HL-60 (cell line): ENCODE results near the gene TOR2A.

Source experiments
- POLR2AphosphoS5 ChIP-seq: IDR thresholded peaks from 2 replicates; pipeline ENCODE4 v1.6.1; 2012; ENCODE audit warnings: low read depth
- TF ChIP-seq, protein P1 (sequence below): IDR thresholded peaks from one replicate; pipeline ENCODE4 v1.5.1; 2011; ENCODE audit warnings: low read length, control low read depth, inconsistent platforms; ENCODE audit not compliant: insufficient read depth

DNA sequence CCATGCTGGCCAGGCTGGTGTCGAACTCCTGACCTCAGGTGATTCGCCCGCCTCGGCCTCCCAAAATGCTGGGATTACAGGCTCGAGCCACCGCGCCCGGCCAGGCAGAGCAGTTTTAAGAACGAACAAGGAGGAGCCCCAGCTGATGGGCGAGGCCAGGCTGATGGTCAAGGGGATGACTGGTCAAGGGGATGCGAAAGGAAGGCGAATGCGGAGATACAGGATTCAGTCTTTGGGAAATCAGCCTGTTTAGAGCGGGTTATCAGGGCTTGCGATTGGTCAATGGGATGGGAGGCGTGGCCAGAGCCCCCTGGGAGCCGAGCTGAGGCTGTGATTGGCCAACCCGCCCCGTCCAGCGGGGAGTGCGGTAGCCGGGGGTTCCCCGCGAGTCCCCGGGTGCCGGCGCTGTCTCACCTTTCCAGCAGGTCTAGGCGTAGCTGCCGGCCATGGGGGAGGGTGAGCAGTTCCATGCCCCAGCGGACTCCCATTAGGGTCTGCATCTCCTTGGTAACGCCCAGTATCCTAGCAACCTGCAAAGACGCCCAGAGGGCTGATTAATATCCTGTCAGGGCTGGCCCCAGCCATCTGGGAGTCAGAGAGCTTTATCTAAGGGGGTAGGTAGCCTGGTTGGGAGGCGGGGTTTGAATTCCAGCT, 7.5 kb upstream of the TOR2A start:
- TF ChIP-seq, protein P1, sequence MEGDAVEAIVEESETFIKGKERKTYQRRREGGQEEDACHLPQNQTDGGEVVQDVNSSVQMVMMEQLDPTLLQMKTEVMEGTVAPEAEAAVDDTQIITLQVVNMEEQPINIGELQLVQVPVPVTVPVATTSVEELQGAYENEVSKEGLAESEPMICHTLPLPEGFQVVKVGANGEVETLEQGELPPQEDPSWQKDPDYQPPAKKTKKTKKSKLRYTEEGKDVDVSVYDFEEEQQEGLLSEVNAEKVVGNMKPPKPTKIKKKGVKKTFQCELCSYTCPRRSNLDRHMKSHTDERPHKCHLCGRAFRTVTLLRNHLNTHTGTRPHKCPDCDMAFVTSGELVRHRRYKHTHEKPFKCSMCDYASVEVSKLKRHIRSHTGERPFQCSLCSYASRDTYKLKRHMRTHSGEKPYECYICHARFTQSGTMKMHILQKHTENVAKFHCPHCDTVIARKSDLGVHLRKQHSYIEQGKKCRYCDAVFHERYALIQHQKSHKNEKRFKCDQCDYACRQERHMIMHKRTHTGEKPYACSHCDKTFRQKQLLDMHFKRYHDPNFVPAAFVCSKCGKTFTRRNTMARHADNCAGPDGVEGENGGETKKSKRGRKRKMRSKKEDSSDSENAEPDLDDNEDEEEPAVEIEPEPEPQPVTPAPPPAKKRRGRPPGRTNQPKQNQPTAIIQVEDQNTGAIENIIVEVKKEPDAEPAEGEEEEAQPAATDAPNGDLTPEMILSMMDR, result no peak
- no peak for TF ChIP-seq POLR2AphosphoS5
